Stimulated activated naive CD8-positive, alpha-beta T cell treated with anti-CD3 and anti-CD28 coated beads, Interleukin-15, amount 100 ng/mL, for 72 hours (primary cell): ENCODE results near the gene RAB3C.
A peak's percentile ranks its signal among the peaks of the same experiment; 100 is the strongest.

Source experiments
- ATAC-seq: fragments of 150-1000 bp; cut with Tn5 transposase; 2 replicates; pipeline ENCODE4 v1.10.0; 2021; ENCODE audit warnings: mild to moderate bottlenecking, moderate library complexity
- DNase-seq, 2 donors: peaks; one replicate each; pipeline ENCODE4 v3.0.0; 2021 to 2022
- H3K27ac Mint-ChIP-seq, 2 donors: one replicate each; pipeline ENCODE4 v1.8.0; 2022; ENCODE audit warnings: mild to moderate bottlenecking in 2 of 2, mixed read lengths in 2 of 2, moderate library complexity in 2 of 2
- H3K27me3 Mint-ChIP-seq: one replicate; pipeline ENCODE4 v1.8.0; 2022; ENCODE audit warnings: mixed read lengths
- H3K4me1 Mint-ChIP-seq: one replicate; pipeline ENCODE4 v1.8.0; 2022; ENCODE audit warnings: mild to moderate bottlenecking, mixed read lengths
- H3K4me3 Mint-ChIP-seq, 2 donors: one replicate each; pipeline ENCODE4 v1.8.0; 2022; ENCODE audit warnings: mild to moderate bottlenecking in 2 of 2, mixed read lengths in 2 of 2, moderate library complexity in 1 of 2
- H3K9me3 Mint-ChIP-seq, 2 donors: one replicate each; pipeline ENCODE4 v1.8.0; 2022; ENCODE audit warnings: mixed read lengths in 2 of 2

Gene RAB3C

DNA sequence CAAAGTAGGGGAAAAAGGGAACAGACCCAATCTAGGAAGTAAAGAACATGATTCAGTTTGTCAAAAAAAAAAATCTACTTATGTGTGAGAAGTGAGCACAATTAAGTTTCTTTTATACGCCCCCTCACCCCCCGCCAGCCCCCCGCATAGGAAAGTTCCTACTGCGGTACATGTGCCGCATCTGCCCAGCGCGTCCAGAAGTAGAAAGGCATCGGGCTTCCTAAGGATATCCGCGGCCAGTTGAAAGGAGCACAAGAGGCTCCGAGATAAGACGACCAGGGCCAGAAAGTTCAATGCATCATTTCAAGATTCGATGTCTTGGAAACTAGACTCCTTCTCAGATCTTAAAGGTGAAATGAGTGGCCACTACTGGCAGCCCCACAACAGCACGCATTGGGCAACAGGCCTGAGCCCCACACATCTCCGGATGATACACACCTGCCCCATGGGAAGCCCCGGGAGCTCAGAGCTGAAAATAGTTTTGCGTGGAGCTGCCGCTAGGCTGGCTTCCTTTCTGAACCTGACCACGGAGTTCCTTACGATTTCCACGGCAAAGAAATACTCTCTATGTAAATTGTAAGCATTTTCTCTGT lies 203.9 kb downstream of the RAB3C start:
- no peak overlapping the region for H3K4me3 Mint-ChIP-seq
- ATAC-seq (peak; percentile 63), DNase-seq (peak in 1 of 2 donors; percentile 9)
- H3K27ac Mint-ChIP-seq: no peak overlapping the region
- H3K4me1 Mint-ChIP-seq: peaks cover 8% of the 10 kb centered on the region
- no peaks in the 10 kb centered on the region for H3K9me3 Mint-ChIP-seq
- peaks cover 36% of the 10 kb centered on the region for H3K27me3 Mint-ChIP-seq

DNA sequence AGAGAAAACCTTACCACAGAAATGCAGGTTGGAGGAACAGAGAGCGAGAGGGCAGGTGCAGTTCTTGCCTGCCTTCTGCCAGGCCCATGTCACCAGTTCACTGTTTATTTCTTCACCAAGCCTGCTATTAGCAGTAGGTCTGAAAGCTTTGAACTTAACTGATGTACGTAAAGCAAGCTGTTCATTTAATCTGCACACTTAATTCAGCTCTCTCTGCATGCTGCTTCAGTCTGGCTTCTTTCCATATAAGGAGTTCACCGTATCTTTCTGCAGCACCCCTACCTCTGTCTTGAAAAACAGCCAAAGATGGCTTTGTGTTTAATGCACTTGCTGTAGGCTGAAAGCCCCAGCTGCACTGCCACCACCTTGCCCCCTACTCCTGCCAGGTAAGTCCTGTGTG lies 205.1 kb downstream of the RAB3C start:
- DNase-seq (no peak), ATAC-seq (no peak)
- Mint-ChIP-seq H3K9me3 (no peaks in the 10 kb centered on the region), H3K4me1 (peaks cover 8% of the 10 kb centered on the region), H3K4me3 (no peak overlapping the region), H3K27me3 (peaks cover 31% of the 10 kb centered on the region), H3K27ac (no peak overlapping the region)

DNA sequence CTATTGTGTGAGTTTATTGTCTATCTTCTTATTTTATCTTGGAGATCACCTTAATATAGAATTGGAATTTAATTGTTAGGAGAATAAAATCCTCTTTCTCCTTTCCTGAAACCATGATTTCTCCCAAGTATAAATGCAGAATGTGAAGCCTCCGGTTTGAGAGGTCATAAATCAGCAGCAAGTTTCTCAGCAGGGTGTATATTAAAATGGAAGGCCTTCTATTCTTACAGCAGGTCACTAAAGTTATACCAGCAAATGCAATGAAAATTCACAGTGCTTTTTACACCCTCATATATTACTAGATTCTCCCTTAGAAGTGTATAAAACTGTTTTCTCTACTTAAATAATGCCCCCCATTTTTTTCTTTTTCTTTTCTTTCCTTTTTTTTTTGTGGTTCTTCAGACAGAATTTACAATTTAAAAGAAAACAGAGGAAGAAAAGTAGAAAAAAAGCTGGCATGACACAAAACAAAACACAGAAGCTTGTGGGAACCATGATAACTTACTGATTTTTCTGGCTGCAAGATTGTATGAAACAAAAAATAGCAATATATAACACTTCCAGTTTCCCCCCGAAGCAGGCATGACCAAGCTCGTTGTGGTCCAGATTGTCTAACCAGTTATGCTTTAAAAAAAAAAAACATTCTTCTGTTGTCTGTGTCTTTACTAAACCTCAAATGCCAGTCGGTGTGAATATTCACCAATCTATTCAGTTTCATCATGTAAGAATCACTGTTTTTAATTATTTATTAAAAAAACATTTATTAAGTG lies 211.2 kb downstream of the RAB3C start:
- H3K9me3 Mint-ChIP-seq: no peaks in the 10 kb centered on the region
- H3K27ac Mint-ChIP-seq: no peak overlapping the region
- H3K27me3 Mint-ChIP-seq: peaks cover 16% of the 10 kb centered on the region

GRCh38 chr5:58794875-58795274 lies 212.0 kb downstream of the RAB3C start:
- no peak overlapping the region for H3K27ac Mint-ChIP-seq
- DNase-seq (peak in 1 of 2 donors; percentile 14), ATAC-seq (peak; percentile 52)
- no peaks in the 10 kb centered on the region for H3K9me3 Mint-ChIP-seq
- H3K4me1 Mint-ChIP-seq: peaks cover 8% of the 10 kb centered on the region
- H3K27me3 Mint-ChIP-seq: peaks cover 16% of the 10 kb centered on the region
- no peak overlapping the region for H3K4me3 Mint-ChIP-seq

More for the DNA sequence above, 211.2 kb downstream of the RAB3C start:
- DNase-seq (no peak), ATAC-seq (no peak)
- Mint-ChIP-seq H3K4me1 (peaks cover 8% of the 10 kb centered on the region), H3K4me3 (no peak overlapping the region)

GRCh38 chr5:58795327-58795726 lies 212.5 kb downstream of the RAB3C start:
- DNase-seq (no peak), ATAC-seq (no peak)
- H3K9me3 Mint-ChIP-seq: no peaks in the 10 kb centered on the region
- peaks cover 8% of the 10 kb centered on the region for H3K4me1 Mint-ChIP-seq
- H3K27me3 Mint-ChIP-seq: peaks cover 16% of the 10 kb centered on the region
- no peak overlapping the region for H3K27ac Mint-ChIP-seq
- no peak overlapping the region for H3K4me3 Mint-ChIP-seq

DNA sequence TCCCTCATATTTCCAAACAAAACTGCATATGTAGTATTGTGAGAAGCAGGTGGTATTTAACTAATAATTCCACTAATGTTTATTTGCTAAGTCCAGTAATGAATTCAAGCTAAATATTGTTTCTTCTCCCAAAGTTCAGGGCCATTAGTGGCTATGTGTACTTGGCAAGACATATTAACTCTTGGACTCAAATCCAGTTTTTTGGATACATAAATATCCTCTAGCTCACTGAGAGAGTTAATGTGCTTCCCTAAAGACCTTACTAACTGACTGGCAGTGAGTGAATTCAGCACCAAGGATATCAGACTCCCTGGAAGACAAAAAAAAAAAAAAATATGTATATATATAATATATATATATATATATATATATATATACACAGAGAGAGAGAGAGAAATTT lies 214.1 kb downstream of the RAB3C start:
- H3K4me1 Mint-ChIP-seq: peaks cover 8% of the 10 kb centered on the region
- peaks cover 9% of the 10 kb centered on the region for H3K27me3 Mint-ChIP-seq
- H3K4me3 Mint-ChIP-seq: no peak overlapping the region

DNA sequence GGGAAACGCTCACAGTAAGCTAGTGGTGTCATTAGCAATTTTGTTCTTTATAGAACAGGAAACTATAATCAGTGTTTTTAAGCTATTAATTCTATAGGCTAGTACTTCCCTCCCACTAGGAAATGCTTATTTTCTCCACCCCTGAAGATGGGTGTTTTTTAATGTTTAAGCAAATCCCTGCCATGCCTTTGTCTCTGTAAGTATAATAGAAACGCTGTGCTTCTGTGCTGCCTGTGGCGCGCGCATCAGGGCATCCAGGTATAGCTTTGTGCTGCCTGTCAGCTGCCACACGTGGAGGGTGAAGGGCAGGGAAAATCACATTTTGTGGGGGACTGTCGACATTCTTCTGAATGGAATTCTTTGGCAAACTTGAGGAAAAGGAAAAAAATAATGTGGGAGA lies 217.5 kb downstream of the RAB3C start:
- H3K9me3 Mint-ChIP-seq: no peaks in the 10 kb centered on the region
- DNase-seq (no peak), ATAC-seq (no peak)
- H3K27me3 Mint-ChIP-seq: peaks cover 9% of the 10 kb centered on the region
- peaks cover under 1% of the 10 kb centered on the region for H3K4me1 Mint-ChIP-seq
- no peak overlapping the region for H3K4me3 Mint-ChIP-seq
- no peak overlapping the region for H3K27ac Mint-ChIP-seq

More for the DNA sequence above, 214.1 kb downstream of the RAB3C start:
- H3K9me3 Mint-ChIP-seq: no peaks in the 10 kb centered on the region
- no peak for DNase-seq
- H3K27ac Mint-ChIP-seq: no peak overlapping the region
- ATAC-seq: no peak

DNA sequence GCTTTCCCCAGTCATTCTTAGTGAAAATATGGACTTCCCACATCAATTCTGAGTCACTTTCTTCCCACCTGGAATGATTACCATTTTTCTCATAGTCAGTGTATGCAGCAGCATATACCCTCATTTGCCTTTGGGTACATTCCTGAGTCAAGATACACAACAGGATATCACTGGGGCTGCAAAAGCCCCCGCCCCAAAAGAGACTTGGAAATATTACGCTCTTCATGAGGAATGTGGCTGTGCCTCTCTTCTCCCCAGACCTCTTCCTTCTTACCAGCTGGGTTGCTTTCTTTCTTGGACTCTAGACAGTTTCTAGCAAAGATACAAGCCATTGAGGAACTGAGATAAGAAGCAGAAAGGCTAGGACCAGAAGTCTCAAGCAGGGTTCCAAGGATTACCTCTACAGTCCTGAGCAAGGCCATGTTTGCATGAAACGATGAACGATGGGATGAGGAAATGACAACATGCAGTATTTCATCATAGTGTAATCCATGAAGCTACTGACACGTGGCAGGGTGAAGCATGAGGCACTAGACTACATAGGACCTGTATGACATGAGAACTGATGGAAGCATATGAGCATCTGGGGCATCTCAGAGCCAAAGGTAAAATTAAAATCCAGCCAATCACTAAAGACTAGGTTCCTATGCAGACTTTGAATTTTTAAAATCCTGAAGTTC lies 218.1 kb downstream of the RAB3C start:
- DNase-seq: no peak
- ATAC-seq: no peak
- H3K4me1 Mint-ChIP-seq: no peaks in the 10 kb centered on the region
- no peaks in the 10 kb centered on the region for H3K9me3 Mint-ChIP-seq
- H3K4me3 Mint-ChIP-seq: no peak overlapping the region
- no peak overlapping the region for H3K27ac Mint-ChIP-seq
- H3K27me3 Mint-ChIP-seq: peaks cover 9% of the 10 kb centered on the region

DNA sequence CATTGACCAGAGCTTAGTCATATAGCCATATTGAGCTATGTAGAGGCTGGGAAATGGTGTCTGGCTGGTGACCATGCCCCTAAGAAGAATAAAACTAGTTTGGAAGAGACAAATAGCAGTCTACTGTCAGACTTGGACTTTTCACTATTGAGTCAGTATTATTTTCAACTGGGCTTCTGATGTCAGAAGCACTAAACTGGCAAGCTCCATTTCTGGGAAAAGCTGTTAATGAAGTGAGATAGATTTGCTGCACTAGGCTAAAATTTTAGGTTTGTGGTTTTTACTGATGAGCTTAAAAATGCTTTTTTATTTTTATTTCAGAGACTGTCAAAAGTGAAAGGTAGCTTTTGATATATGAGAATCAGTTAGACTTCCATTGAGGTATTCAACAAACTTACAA lies 220.2 kb downstream of the RAB3C start:
- Mint-ChIP-seq H3K4me3 (no peak overlapping the region), H3K9me3 (no peaks in the 10 kb centered on the region), H3K27ac (no peak overlapping the region), H3K27me3 (peaks cover 11% of the 10 kb centered on the region), H3K4me1 (no peaks in the 10 kb centered on the region)
- DNase-seq (no peak), ATAC-seq (no peak)

DNA sequence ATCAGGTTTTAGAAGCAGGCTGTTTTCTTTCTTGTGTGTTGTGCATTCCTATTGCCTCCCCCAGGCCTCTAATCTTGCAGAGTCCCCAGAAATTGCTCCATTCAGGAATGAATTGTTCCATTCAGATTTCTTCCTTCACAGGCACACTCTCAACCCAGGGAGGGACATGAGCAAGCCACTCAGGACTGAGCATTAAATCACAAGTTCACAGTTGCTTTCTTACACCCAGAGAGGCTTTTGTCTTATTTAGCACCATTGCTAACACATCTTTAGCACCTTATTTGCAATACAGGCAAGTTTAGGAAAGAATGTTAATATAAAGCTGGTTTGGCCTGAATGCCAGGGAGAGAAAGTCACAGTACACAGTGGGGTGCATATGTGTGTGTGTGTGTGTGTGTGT lies 221.4 kb downstream of the RAB3C start:
- no peak overlapping the region for H3K27ac Mint-ChIP-seq

GRCh38 chr5:58810086-58810485 lies 227.2 kb downstream of the RAB3C start:
- ATAC-seq (no peak), DNase-seq (no peak)
- Mint-ChIP-seq H3K4me1 (no peaks in the 10 kb centered on the region), H3K27me3 (peaks cover 11% of the 10 kb centered on the region), H3K9me3 (no peaks in the 10 kb centered on the region), H3K27ac (no peak overlapping the region), H3K4me3 (no peak overlapping the region)

More for the DNA sequence above, 221.4 kb downstream of the RAB3C start:
- ATAC-seq (no peak), DNase-seq (no peak)
- Mint-ChIP-seq H3K4me3 (no peak overlapping the region), H3K27me3 (peaks cover 11% of the 10 kb centered on the region), H3K4me1 (no peaks in the 10 kb centered on the region), H3K9me3 (no peaks in the 10 kb centered on the region)

DNA sequence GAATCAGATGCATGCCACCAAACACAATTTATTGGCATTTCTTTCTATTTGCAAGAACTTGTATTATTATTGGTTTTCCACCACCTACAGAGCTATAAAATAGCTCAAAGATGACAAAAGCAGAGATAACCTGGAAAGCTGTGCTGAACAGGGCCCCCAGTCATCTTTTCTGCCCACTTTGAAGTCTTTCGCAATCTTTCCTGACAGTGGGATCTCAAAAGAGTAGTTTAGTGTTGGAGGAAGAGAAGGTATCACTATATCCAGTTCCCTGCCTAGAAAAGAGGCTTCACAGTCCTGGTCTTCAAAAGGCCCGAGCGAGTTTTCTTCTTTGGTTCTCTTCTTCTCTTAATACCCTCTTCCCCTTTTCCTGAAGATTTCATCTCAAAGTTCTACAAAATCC lies 231.0 kb downstream of the RAB3C start:
- no peak overlapping the region for H3K27ac Mint-ChIP-seq
- no peak overlapping the region for H3K4me3 Mint-ChIP-seq
- no peaks in the 10 kb centered on the region for H3K4me1 Mint-ChIP-seq
- no peak for DNase-seq
- no peaks in the 10 kb centered on the region for H3K27me3 Mint-ChIP-seq
- no peaks in the 10 kb centered on the region for H3K9me3 Mint-ChIP-seq
- ATAC-seq: no peak

DNA sequence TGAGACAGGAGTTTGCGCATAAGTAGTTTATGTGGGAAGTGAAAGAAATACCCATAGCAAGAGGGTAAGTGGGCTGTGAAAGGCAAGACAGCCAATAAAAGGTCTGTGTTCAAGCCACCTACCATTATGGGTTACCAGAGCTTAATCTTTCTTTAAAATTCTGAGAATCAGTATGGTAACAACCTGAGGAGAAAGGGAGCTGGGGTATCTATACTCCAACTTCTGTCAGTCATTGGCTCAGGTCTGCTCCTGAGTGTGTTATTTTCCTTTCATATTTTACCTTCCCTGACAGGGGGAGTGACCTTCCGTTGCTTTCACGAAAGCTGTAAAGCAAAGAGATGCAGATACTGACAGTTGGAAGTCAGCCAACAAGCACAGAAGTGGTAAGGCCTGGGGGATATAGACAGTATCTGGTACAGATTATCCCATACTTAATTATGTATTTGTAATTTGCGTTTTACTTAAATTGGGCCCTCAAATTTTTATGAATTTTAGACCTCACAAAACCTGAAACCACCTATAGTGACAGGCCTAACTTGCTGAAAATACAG lies 233.4 kb downstream of the RAB3C start:
- Mint-ChIP-seq H3K4me1 (no peaks in the 10 kb centered on the region), H3K27me3 (no peaks in the 10 kb centered on the region), H3K27ac (no peak overlapping the region), H3K4me3 (no peak overlapping the region), H3K9me3 (no peaks in the 10 kb centered on the region)
- DNase-seq (no peak), ATAC-seq (no peak)

DNA sequence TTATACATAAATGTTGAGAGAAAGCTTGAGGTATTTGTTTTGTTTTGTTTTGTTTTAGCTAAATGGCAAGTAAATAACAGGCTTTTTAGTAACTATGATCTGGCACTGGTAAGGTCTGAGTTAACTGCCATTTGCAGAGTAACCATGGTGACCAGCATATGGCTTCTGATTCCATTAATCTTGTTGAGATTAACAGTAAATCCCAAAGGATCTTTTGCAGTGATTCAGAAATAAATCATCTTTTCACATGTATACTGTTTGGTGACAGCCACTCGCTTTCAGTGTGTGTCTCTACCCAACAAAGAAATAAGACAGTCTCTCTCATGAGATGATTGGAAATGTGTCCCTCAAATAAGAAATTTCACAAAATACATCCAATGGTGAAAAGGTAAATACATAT lies 235.6 kb downstream of the RAB3C start:
- Mint-ChIP-seq H3K27me3 (no peaks in the 10 kb centered on the region), H3K27ac (no peak overlapping the region), H3K4me3 (no peak overlapping the region), H3K9me3 (no peaks in the 10 kb centered on the region), H3K4me1 (no peaks in the 10 kb centered on the region)
- ATAC-seq (no peak), DNase-seq (no peak)

GRCh38 chr5:58825441-58825840 lies 242.6 kb downstream of the RAB3C start:
- Mint-ChIP-seq H3K9me3 (no peaks in the 10 kb centered on the region), H3K27ac (no peak overlapping the region), H3K4me1 (no peaks in the 10 kb centered on the region), H3K27me3 (no peaks in the 10 kb centered on the region), H3K4me3 (no peak overlapping the region)
- ATAC-seq (no peak), DNase-seq (no peak)

DNA sequence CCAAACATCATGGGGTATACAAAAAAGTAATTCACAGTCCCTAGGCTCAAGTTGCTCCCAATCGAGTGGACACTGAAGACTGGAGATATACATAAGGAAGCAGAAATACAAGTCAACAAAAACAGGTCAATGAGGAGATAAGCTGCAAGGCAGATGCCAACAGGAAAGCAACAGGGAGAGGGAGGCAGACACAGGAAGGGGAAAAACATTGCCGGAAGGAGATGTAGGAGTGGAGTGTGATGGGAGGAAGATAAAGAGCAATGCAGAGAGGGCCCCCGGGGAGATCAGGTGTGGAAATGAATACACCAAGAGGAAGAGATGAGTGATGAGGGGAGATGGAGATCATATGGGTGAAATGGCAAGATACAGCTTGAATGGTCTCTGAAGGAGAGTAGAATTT lies 243.0 kb downstream of the RAB3C start:
- DNase-seq (no peak), ATAC-seq (no peak)
- no peak overlapping the region for H3K27ac Mint-ChIP-seq
- no peak overlapping the region for H3K4me3 Mint-ChIP-seq
- no peaks in the 10 kb centered on the region for H3K4me1 Mint-ChIP-seq
- H3K27me3 Mint-ChIP-seq: no peaks in the 10 kb centered on the region
- H3K9me3 Mint-ChIP-seq: no peaks in the 10 kb centered on the region
